ENCODE data around the gene MRPS9. TPM values are rescaled to one million over a fixed set of nuclear protein-coding genes. Genes with fewer than 3 reads are reported as not detected.

MRPS9 gene
- total and polyA plus RNA-seq, 7 donors, result 13.8 to 38.5 (median 18.4) TPM

- Histone ChIP-seq H3K4me3 (no peak overlapping the region), H3K27ac (no peak overlapping the region), H3K9me3 (no peaks in the 10 kb centered on the region), H3K36me3 (no peaks in the 10 kb centered on the region), H3K4me1 (no peaks in the 10 kb centered on the region), H3K27me3 (peaks cover 0 to 4% (median 0%) of the 10 kb centered on the region in 3 donors)
- no peak for TF ChIP-seq CTCF (IDR thresholded peaks at IDR 0.05)
- no peak for TF ChIP-seq EP300 (IDR thresholded peaks at IDR 0.05)
- TF ChIP-seq POLR2AphosphoS5 (IDR thresholded peaks at IDR 0.05), result no peak
- no peak for TF ChIP-seq POLR2A (IDR thresholded peaks at IDR 0.05)
- DNase-seq, result no peak
- 88 to 95% methylated on average over 5 of the region's 5 CpGs for WGBS, 2 donors
- intact Hi-C loops (cut with DNase I), result no loop called here
Measured at GRCh38 chr2:105116348-105116747, 78.5 kb downstream of the MRPS9 start.

GRCh38 chr2:105117565-105117964 lies 79.7 kb downstream of the MRPS9 start:
- TF ChIP-seq CTCF (IDR thresholded peaks at IDR 0.05), result no peak
- TF ChIP-seq EP300 (IDR thresholded peaks at IDR 0.05), result no peak
- no peak for TF ChIP-seq POLR2AphosphoS5 (IDR thresholded peaks at IDR 0.05)
- TF ChIP-seq POLR2A (IDR thresholded peaks at IDR 0.05), result no peak
- Histone ChIP-seq H3K9me3 (no peaks in the 10 kb centered on the region), H3K27me3 (peaks cover 0 to 4% (median 0%) of the 10 kb centered on the region in 3 donors), H3K27ac (no peak overlapping the region), H3K4me1 (no peaks in the 10 kb centered on the region), H3K36me3 (no peaks in the 10 kb centered on the region), H3K4me3 (no peak overlapping the region)
- intact Hi-C loops (cut with DNase I), result no loop called here
- DNase-seq, result no peak
- WGBS, 2 donors, result 47 to 77% methylated on average over 6 of the region's 6 CpGs

GRCh38 chr2:105118960-105119359 lies 81.1 kb downstream of the MRPS9 start:
- TF ChIP-seq POLR2AphosphoS5 (IDR thresholded peaks at IDR 0.05), result no peak
- TF ChIP-seq EP300 (IDR thresholded peaks at IDR 0.05), result no peak
- TF ChIP-seq POLR2A (IDR thresholded peaks at IDR 0.05), result no peak
- TF ChIP-seq CTCF (IDR thresholded peaks at IDR 0.05), result no peak
- 57 to 84% methylated on average over 23 of the region's 23 CpGs for WGBS, 2 donors
- H3K4me1 ChIP-seq, result no peaks in the 10 kb centered on the region
- no peak overlapping the region for H3K4me3 ChIP-seq
- H3K27me3 ChIP-seq, result peaks cover 0 to 4% (median 0%) of the 10 kb centered on the region in 3 donors
- intact Hi-C loops (cut with DNase I), result no loop called here
- H3K9me3 ChIP-seq, result no peaks in the 10 kb centered on the region
- H3K36me3 ChIP-seq, result no peaks in the 10 kb centered on the region
- DNase-seq, result no peak
- H3K27ac ChIP-seq, result no peak overlapping the region

- no peak overlapping the region for H3K4me3 ChIP-seq
- WGBS, 2 donors, result 57 to 85% methylated on average over 8 of the region's 8 CpGs
- no peaks in the 10 kb centered on the region for H3K9me3 ChIP-seq
- no peak overlapping the region for H3K27ac ChIP-seq
- H3K4me1 ChIP-seq, result no peaks in the 10 kb centered on the region
- peaks cover 0 to 4% (median 0%) of the 10 kb centered on the region in 3 donors for H3K27me3 ChIP-seq
- TF ChIP-seq EP300 (IDR thresholded peaks at IDR 0.05), result no peak
- TF ChIP-seq CTCF (IDR thresholded peaks at IDR 0.05), result no peak
- TF ChIP-seq POLR2AphosphoS5 (IDR thresholded peaks at IDR 0.05), result no peak
- TF ChIP-seq POLR2A (IDR thresholded peaks at IDR 0.05), result no peak
- intact Hi-C loops (cut with DNase I), result no loop called here
- DNase-seq, result no peak
- no peaks in the 10 kb centered on the region for H3K36me3 ChIP-seq
Measured at GRCh38 chr2:105121434-105121833, 83.6 kb downstream of the MRPS9 start.

- Histone ChIP-seq H3K4me1 (no peaks in the 10 kb centered on the region), H3K27ac (no peak overlapping the region), H3K36me3 (no peaks in the 10 kb centered on the region), H3K27me3 (no peaks in the 10 kb centered on the region), H3K9me3 (no peaks in the 10 kb centered on the region), H3K4me3 (no peak overlapping the region)
- intact Hi-C loops (cut with DNase I), result no loop called here
- TF ChIP-seq POLR2A (IDR thresholded peaks at IDR 0.05), result no peak
- no peak for TF ChIP-seq CTCF (IDR thresholded peaks at IDR 0.05)
- WGBS, 2 donors, result 57 to 61% methylated on average over 4 of the region's 4 CpGs
- DNase-seq, result no peak
Measured at GRCh38 chr2:105125428-105125827, 87.6 kb downstream of the MRPS9 start.
